Left colon (tissue), 2 donors: ENCODE measurements around the gene DDX53. TPM values are rescaled to one million over a fixed set of nuclear protein-coding genes. Genes with fewer than 3 reads are reported as not detected.

Experiments used
- ATAC-seq: fragments of 200-7000 bp; cut with Tn5 transposase; one replicate; pipeline ENCODE4 v1.9.1; 2020; ENCODE audit warnings: mild to moderate bottlenecking, moderate library complexity
- DNase-seq, 2 donors: peaks; one replicate each; pipeline ENCODE4 v3.0.0-alpha.2; 2020
- intact Hi-C, 2 donors: fragments of 100-400 bp; cut with DNase I in 1 of 2; cut with micrococcal nuclease in 1 of 2; formaldehyde crosslinking; loops; one replicate each; pipeline versions ENCODE4 v1.11.2 to v1.14.0; 2022; cut with DNase I, micrococcal nuclease
- long read RNA-seq: library from polyadenylated mRNA; unstranded; transcript quantifications from one replicate; pipeline ENCODE4 v2.0.0, GENCODE V29; 2021
- total RNA-seq, 2 donors: library from RNA; stranded (reverse); fragmentation: NEBNext Ultra II Directional; extraction: Animal tissue kit (Norgen Biotek cat#: 25700); gene quantifications; one replicate each; pipeline ENCODE4 v1.2.1, GENCODE V29; 2021
- donor health status: DM: no; HTN: no; CAD: no.
- donor health status: DM: yes; HTN: yes; CAD: no.

DDX53 gene
- total RNA-seq: not detected
- long read RNA-seq: 0 reads

DNA sequence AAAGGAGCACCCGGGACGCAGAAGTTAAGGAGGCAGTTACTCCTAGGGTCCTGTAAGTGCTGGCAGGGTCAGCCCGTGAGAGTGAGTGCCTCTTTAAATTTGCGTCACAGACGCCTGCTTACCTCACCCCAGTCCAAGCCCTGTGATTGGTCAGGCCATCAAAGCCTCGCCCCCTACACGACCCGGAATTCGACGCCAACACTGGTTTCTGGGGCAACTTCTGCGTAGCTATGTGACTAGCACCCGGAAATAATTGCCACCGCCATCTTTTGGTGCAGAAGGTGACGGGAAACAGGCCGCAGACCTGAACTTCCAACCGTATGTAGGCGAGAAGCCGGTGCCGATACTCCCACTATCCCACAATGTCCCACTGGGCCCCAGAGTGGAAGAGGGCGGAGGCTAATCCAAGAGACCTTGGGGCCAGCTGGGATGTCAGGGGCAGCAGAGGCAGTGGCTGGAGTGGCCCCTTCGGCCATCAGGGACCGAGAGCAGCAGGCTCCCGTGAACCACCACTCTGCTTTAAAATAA lies at the start of gene DDX53:
TSS of gene DDX53 (plus strand) at position 265 of the 528 bp plus-strand sequence. CDS start at position 363, 98 bp downstream.
- intact Hi-C loops: no loop called here
- ATAC-seq (no peak), DNase-seq (no peak)

DNA sequence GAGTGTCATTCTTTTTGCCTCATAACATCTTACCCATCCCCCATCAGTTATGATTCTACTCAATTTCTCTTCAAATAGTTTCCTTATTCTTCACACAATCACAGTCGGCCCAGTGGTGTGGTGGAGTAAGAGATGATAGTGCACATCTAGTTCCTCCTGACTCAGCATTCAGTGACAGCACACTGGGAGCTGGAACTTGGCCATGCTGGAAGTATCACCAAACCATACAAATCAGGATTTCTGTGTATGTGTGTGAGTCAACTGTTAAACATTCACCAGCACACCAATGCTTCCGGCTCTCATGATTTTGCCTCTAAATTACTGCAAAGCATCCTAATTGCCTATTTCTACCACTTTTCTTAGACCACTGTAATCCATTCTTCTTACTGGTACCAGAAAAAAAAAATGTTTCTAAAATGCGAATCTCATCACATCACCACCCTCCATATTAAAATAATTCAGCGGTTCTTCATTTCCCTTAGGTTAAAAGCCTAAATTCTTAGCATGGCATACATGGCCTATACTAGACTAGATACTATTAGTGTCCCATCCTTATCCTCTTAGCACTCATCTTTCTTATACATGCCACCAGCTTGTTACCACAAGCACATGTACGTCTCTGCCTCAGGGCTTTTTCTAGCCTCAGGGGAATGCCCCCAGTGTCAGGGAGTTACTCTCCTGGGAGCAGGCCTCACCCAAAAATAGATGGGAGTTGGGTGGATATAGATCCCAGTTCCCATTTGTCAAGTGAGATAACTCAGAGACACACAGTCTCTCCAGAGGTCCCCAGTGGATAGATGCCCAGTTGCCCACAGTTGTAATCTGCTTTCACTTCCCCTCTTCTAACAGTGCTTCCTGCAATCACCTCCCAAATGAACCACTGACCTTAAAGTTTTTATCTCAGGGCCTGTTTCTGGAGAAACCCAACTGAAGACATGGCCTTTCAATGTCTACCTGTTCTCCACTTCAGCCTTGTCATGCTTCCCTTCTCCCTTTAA lies 49.2 kb upstream of the DDX53 start:
- ATAC-seq (no peak), DNase-seq (no peak)
- intact Hi-C loops: no loop called here

GRCh38 chrX:22952010-22952409 lies 47.8 kb upstream of the DDX53 start:
- intact Hi-C loops: no loop called here
- ATAC-seq: no peak
- DNase-seq: no peak

GRCh38 chrX:22958250-22958649 lies 41.5 kb upstream of the DDX53 start:
- intact Hi-C loops: no loop called here
- ATAC-seq (no peak), DNase-seq (no peak)

DNA sequence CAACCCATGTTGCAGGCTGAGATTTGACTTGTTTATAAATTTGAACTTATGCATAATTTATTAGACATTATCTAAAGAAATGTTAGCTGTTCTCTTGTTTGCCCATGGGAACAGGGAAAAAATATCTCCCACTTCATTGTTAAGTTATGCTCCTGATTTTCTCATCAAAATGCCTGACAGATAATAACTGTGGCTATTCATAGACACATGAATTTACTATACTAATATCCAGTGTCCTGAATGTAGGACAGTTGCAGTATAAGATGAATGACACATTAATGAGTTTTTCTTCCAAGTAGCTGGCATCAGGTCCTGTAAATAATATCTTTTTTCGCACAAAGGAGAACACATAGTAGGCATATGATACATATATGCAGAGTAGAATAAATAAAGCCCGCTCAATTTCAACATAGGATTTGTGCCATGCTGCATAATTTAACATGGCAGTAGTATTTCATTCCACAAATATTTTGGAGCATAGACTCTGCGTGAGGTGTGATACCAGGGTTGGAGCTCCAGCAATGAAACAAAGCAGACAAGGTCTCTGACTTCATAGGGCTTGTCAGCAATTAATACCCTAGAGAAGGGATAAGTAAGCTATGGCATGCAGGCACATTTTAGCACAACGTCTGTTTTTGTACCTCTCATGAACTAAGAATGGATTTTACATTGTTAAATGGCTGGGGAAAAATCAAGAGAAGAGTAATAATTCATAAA lies 40.4 kb upstream of the DDX53 start:
- ATAC-seq: no peak
- intact Hi-C loops: no loop called here
- DNase-seq: no peak

DNA sequence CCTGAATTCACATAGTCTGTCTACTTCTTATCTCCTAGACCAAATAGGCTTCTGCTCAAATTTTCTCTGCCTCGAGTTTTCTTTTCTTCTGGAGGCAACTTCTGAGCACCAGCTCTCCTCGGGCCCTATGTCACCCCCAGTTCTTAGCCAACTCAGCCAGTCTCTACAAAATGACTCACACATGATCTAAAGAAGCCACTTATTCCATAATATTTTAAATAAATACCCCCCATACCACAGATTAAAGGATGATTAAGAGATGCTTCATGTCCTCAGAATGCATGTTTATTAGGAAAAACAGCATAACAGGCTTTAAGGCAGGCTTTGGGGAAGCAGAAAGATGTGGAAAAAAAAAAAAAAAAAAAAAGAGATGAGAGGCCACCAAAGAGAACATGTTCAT lies 36.6 kb upstream of the DDX53 start:
- DNase-seq (no peak), ATAC-seq (no peak)
- intact Hi-C loops: no loop called here

DNA sequence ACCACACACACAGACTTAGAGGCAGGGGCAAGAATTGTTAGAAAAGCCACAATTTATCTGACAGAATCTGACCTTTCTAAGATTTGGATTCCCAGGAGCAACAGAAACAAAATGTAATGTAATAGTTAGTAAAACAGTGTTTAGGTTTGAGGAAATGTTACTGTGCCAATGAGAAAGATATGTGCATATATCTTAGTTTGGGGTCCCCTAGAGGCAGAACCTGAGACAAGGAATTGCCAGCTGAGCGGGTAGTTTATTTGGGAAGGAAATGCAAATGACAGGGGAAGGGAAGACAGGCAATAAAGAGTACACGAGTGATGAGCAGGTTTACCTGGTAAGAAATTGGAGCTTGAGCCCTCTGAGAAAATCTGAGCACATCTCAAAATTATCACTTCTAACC lies 31.3 kb upstream of the DDX53 start:
- no peak for DNase-seq
- intact Hi-C loops: no loop called here
- no peak for ATAC-seq

- DNase-seq (no peak), ATAC-seq (no peak)
- intact Hi-C loops: no loop called here
These were observed 30.3 kb upstream of the DDX53 start for GRCh38 chrX:22969411-22969810.

GRCh38 chrX:22970861-22971260 lies 28.9 kb upstream of the DDX53 start:
- intact Hi-C loops: no loop called here
- DNase-seq: no peak
- no peak for ATAC-seq

- intact Hi-C loops: no loop called here
- no peak for DNase-seq
- ATAC-seq: no peak
These were observed 25.1 kb upstream of the DDX53 start for GRCh38 chrX:22974616-22975015.

DNA sequence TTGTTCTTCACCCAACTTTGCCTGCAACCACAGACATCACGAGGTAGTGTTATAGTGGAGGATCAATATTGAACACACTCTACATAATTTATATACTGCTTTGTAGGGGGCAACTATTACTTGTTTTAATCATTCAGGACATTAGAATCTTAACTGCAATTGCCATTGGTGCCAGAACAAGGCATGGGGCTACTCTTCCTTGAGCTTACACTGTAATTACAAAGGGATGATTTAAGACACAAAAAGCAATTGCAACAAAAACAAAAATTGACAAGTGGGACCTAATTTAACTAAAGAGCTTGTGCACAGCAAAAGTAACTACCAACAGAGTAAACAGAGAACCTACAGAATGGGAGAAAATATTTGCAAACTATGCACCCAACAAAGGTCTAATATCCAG lies 24.0 kb upstream of the DDX53 start:
- ATAC-seq (no peak), DNase-seq (no peak)
- intact Hi-C loops: no loop called here

GRCh38 chrX:22985958-22986357 lies 13.8 kb upstream of the DDX53 start:
- ATAC-seq: no peak
- intact Hi-C loops: no loop called here
- DNase-seq: no peak

- no peak for ATAC-seq
- no peak for DNase-seq
- intact Hi-C loops: no loop called here
These were observed 12.3 kb upstream of the DDX53 start for GRCh38 chrX:22987452-22987851.

- ATAC-seq: no peak
- intact Hi-C loops: no loop called here
- DNase-seq: no peak
These were observed 3.4 kb downstream of the DDX53 start for GRCh38 chrX:23003116-23003515.

- ATAC-seq (no peak), DNase-seq (no peak)
- intact Hi-C loops: no loop called here
These were observed 8.8 kb downstream of the DDX53 start for GRCh38 chrX:23008431-23009099.

- no peak for DNase-seq
- intact Hi-C loops: no loop called here
- ATAC-seq: no peak
These were observed 12.4 kb downstream of the DDX53 start for GRCh38 chrX:23012162-23012561.

- DNase-seq (no peak), ATAC-seq (no peak)
- intact Hi-C loops: no loop called here
These were observed 12.9 kb downstream of the DDX53 start for GRCh38 chrX:23012636-23013035.

- no peak for ATAC-seq
- intact Hi-C loops: no loop called here
- no peak for DNase-seq
These were observed 13.6 kb downstream of the DDX53 start for GRCh38 chrX:23013366-23013765.

- ATAC-seq: no peak
- intact Hi-C loops: no loop called here
- DNase-seq: no peak
These were observed 31.8 kb downstream of the DDX53 start for GRCh38 chrX:23031600-23031999.
